ENCODE data around the gene PGBD1. TPM values are rescaled to one million over a fixed set of nuclear protein-coding genes. Genes with fewer than 3 reads are reported as not detected.

Gene PGBD1
- total and polyA plus RNA-seq, 2 of the 8 experiments (the other 6 are each of a cell fraction or from before 2014, with no cell fraction given) = 2.5 to 9.2 TPM

DNA sequence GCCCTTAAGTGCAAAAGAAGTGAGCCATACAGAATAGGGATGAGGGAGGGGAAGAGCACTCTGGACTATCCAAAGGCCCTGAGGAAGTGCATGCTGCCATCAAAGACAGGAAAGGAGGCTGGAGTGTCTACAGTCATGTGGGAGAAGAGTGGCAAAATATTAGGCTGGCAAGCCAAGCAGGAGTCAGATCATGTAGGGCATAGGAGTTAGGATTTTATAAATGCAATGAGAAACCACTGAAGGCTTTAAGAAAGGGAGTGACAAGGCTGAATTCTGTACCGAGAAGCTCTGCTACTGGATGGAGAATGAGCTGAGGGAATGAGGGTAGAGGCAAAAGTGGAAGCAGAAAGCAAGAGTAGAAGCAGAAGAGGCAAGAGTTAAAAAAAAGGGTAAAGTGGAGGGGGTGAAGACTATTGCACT is 52.2 kb downstream of the PGBD1 start (continued):
- TF ChIP-seq, protein P1, sequence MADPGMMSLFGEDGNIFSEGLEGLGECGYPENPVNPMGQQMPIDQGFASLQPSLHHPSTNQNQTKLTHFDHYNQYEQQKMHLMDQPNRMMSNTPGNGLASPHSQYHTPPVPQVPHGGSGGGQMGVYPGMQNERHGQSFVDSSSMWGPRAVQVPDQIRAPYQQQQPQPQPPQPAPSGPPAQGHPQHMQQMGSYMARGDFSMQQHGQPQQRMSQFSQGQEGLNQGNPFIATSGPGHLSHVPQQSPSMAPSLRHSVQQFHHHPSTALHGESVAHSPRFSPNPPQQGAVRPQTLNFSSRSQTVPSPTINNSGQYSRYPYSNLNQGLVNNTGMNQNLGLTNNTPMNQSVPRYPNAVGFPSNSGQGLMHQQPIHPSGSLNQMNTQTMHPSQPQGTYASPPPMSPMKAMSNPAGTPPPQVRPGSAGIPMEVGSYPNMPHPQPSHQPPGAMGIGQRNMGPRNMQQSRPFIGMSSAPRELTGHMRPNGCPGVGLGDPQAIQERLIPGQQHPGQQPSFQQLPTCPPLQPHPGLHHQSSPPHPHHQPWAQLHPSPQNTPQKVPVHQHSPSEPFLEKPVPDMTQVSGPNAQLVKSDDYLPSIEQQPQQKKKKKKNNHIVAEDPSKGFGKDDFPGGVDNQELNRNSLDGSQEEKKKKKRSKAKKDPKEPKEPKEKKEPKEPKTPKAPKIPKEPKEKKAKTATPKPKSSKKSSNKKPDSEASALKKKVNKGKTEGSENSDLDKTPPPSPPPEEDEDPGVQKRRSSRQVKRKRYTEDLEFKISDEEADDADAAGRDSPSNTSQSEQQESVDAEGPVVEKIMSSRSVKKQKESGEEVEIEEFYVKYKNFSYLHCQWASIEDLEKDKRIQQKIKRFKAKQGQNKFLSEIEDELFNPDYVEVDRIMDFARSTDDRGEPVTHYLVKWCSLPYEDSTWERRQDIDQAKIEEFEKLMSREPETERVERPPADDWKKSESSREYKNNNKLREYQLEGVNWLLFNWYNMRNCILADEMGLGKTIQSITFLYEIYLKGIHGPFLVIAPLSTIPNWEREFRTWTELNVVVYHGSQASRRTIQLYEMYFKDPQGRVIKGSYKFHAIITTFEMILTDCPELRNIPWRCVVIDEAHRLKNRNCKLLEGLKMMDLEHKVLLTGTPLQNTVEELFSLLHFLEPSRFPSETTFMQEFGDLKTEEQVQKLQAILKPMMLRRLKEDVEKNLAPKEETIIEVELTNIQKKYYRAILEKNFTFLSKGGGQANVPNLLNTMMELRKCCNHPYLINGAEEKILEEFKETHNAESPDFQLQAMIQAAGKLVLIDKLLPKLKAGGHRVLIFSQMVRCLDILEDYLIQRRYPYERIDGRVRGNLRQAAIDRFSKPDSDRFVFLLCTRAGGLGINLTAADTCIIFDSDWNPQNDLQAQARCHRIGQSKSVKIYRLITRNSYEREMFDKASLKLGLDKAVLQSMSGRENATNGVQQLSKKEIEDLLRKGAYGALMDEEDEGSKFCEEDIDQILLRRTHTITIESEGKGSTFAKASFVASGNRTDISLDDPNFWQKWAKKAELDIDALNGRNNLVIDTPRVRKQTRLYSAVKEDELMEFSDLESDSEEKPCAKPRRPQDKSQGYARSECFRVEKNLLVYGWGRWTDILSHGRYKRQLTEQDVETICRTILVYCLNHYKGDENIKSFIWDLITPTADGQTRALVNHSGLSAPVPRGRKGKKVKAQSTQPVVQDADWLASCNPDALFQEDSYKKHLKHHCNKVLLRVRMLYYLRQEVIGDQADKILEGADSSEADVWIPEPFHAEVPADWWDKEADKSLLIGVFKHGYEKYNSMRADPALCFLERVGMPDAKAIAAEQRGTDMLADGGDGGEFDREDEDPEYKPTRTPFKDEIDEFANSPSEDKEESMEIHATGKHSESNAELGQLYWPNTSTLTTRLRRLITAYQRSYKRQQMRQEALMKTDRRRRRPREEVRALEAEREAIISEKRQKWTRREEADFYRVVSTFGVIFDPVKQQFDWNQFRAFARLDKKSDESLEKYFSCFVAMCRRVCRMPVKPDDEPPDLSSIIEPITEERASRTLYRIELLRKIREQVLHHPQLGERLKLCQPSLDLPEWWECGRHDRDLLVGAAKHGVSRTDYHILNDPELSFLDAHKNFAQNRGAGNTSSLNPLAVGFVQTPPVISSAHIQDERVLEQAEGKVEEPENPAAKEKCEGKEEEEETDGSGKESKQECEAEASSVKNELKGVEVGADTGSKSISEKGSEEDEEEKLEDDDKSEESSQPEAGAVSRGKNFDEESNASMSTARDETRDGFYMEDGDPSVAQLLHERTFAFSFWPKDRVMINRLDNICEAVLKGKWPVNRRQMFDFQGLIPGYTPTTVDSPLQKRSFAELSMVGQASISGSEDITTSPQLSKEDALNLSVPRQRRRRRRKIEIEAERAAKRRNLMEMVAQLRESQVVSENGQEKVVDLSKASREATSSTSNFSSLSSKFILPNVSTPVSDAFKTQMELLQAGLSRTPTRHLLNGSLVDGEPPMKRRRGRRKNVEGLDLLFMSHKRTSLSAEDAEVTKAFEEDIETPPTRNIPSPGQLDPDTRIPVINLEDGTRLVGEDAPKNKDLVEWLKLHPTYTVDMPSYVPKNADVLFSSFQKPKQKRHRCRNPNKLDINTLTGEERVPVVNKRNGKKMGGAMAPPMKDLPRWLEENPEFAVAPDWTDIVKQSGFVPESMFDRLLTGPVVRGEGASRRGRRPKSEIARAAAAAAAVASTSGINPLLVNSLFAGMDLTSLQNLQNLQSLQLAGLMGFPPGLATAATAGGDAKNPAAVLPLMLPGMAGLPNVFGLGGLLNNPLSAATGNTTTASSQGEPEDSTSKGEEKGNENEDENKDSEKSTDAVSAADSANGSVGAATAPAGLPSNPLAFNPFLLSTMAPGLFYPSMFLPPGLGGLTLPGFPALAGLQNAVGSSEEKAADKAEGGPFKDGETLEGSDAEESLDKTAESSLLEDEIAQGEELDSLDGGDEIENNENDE (IDR thresholded peaks at IDR 0.05; ENCODE audit: insufficient replicate concordance, low read length) = no peak
- TF ChIP-seq, protein P2, sequence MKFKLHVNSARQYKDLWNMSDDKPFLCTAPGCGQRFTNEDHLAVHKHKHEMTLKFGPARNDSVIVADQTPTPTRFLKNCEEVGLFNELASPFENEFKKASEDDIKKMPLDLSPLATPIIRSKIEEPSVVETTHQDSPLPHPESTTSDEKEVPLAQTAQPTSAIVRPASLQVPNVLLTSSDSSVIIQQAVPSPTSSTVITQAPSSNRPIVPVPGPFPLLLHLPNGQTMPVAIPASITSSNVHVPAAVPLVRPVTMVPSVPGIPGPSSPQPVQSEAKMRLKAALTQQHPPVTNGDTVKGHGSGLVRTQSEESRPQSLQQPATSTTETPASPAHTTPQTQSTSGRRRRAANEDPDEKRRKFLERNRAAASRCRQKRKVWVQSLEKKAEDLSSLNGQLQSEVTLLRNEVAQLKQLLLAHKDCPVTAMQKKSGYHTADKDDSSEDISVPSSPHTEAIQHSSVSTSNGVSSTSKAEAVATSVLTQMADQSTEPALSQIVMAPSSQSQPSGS (IDR thresholded peaks at IDR 0.05; ENCODE audit: low read length) = no peak
- TF ChIP-seq FOSL1 (IDR thresholded peaks at IDR 0.05; ENCODE audit: insufficient read depth, low read depth, low read length) = no peak
- no peak for TF ChIP-seq TAF1 (IDR thresholded peaks at IDR 0.05; ENCODE audit: low read depth, low read length)
- no peak for TF ChIP-seq RBBP5 (IDR thresholded peaks at IDR 0.05; ENCODE audit: borderline replicate concordance, low read depth, low read length)
- TF ChIP-seq KDM1A (IDR thresholded peaks at IDR 0.05; ENCODE audit: borderline replicate concordance, low read length) = no peak
- TF ChIP-seq CTBP2 (IDR thresholded peaks at IDR 0.05; ENCODE audit: borderline replicate concordance, insufficient read depth, insufficient read length, low read length) = no peak
- no peak for TF ChIP-seq RFX5 (IDR thresholded peaks at IDR 0.05; ENCODE audit: borderline replicate concordance, low read depth, low read length)

All from H1 (cell line).